Kidney (tissue), 14 donors: Measurements from ENCODE around the gene TRAF4. TPM values are rescaled to one million over a fixed set of nuclear protein-coding genes. Genes with fewer than 3 reads are reported as not detected.

Experiments used
- DNase-seq, 5 donors: peaks; one replicate each; pipeline ENCODE4 v3.0.0-alpha.2; 2013 to 2020
- FAIRE-seq: peaks from 2 replicates; lab custom pipeline; 2012; peaks lifted over from hg19 to GRCh38; lab: Jason Lieb, UNC
- H3K27ac ChIP-seq, 2 donors: one replicate each; pipeline ENCODE4 v1.7.0; 2013; ENCODE audit warnings: low read depth in 2 of 2, low read length in 2 of 2, inconsistent platforms in 1 of 2
- H3K27me3 ChIP-seq: one replicate; pipeline ENCODE4 v1.7.1; 2013; ENCODE audit warnings: low read length, inconsistent platforms; ENCODE audit not compliant: control insufficient read depth, insufficient read depth
- H3K36me3 ChIP-seq, 3 donors: one replicate each; pipeline versions ENCODE4 v1.7.0 to v1.7.1; 2013; ENCODE audit warnings: low read length in 3 of 3, control low read depth in 1 of 3, inconsistent platforms in 1 of 3; ENCODE audit not compliant: insufficient read depth in 3 of 3, control insufficient read depth in 2 of 3
- H3K4me1 ChIP-seq, 3 donors: one replicate each; pipeline versions ENCODE4 v1.7.0 to v1.7.1; 2013; ENCODE audit warnings: low read length in 3 of 3, inconsistent platforms in 1 of 3, low read depth in 1 of 3; ENCODE audit not compliant: control insufficient read depth in 2 of 3, insufficient read depth in 2 of 3
- H3K4me3 ChIP-seq, 3 donors: one replicate each; pipeline versions ENCODE4 v1.7.0 to v1.8.1; 2013; ENCODE audit warnings: low read length in 3 of 3, control low read depth in 1 of 3, inconsistent platforms in 1 of 3
- H3K9ac ChIP-seq, 3 donors: one replicate each; pipeline versions ENCODE4 v1.7.0 to v1.7.1; 2013; ENCODE audit warnings: low read length in 3 of 3, control low read depth in 1 of 3, inconsistent platforms in 1 of 3
- H3K9me3 ChIP-seq, 3 donors: one replicate each; pipeline versions ENCODE4 v1.7.0 to v1.7.1; 2013; ENCODE audit warnings: low read length in 3 of 3, control low read depth in 1 of 3, inconsistent platforms in 1 of 3; ENCODE audit not compliant: control insufficient read depth in 2 of 3, insufficient read depth in 1 of 3
- intact Hi-C: fragments of 100-400 bp; cut with DNase I; formaldehyde crosslinking; loops from one replicate; pipeline ENCODE4 v1.11.1; 2022
- polyA plus RNA-seq: library from polyadenylated mRNA; stranded (reverse); fragments of 350-450 nt; fragmentation: Illumina TruSeq; extraction: RNeasy Lipid Tissue Mini Kit (QIAGEN cat#74804); gene quantifications from one replicate; pipeline ENCODE4 v1.2.3, GENCODE V29; 2014; ENCODE audit warnings: low read depth, low replicate concordance; ENCODE audit not compliant: insufficient read depth
- total RNA-seq: library from RNA; stranded (reverse); fragmentation: NEBNext Ultra II Directional; extraction: Animal tissue kit (Norgen Biotek cat#: 25700); gene quantifications from one replicate; pipeline ENCODE4 v1.2.1, GENCODE V29; 2021
- TF ChIP-seq, protein P1 (sequence below): IDR thresholded peaks from 3 replicates; pipeline ENCODE4 v1.5.1; 2012; ENCODE audit warnings: mild to moderate bottlenecking, moderate library complexity, borderline replicate concordance; ENCODE audit not compliant: insufficient read depth; ENCODE audit errors: extremely low read depth
- donor health status: control.
- donor health status: control.
- donor health status: control.
- donor health status: control.
- donor health status: control.
- donor health status: DM: yes; HTN: yes; CAD: no.
- donor health status: Normal renal cell carcinoma (clear cell type).

The TRAF4 gene
- total and polyA plus RNA-seq, 2 donors from 2014 or later: 53.4 to 118 TPM

DNA sequence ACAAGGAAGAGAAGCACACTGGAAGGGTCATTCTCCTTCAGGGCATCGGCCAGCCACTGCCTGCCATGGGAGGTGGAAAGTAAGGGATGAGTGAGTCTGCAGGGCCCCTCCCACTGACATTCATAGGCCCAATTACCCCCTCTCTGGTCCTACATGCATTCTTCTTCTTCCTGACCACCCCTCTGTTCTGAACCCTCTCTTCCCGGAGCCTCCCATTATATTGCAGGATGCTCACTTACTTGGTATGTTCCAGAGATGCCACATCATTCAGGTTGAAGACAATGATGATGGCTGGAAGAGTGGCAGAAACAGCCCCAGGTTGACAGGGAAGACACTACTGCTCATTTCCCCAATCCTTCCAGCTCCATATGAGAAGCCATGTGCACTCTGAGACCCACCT is 28.6 kb upstream of the TRAF4 start:
- TF ChIP-seq, protein P1, sequence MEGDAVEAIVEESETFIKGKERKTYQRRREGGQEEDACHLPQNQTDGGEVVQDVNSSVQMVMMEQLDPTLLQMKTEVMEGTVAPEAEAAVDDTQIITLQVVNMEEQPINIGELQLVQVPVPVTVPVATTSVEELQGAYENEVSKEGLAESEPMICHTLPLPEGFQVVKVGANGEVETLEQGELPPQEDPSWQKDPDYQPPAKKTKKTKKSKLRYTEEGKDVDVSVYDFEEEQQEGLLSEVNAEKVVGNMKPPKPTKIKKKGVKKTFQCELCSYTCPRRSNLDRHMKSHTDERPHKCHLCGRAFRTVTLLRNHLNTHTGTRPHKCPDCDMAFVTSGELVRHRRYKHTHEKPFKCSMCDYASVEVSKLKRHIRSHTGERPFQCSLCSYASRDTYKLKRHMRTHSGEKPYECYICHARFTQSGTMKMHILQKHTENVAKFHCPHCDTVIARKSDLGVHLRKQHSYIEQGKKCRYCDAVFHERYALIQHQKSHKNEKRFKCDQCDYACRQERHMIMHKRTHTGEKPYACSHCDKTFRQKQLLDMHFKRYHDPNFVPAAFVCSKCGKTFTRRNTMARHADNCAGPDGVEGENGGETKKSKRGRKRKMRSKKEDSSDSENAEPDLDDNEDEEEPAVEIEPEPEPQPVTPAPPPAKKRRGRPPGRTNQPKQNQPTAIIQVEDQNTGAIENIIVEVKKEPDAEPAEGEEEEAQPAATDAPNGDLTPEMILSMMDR: no peak
- Histone ChIP-seq H3K27me3 (no peaks in the 10 kb centered on the region), H3K36me3 (peaks cover 0 to 15% (median 5%) of the 10 kb centered on the region in 3 donors), H3K9me3 (no peaks in the 10 kb centered on the region), H3K4me3 (no peak overlapping the region), H3K27ac (no peak overlapping the region), H3K4me1 (peaks cover 6 to 28% (median 11%) of the 10 kb centered on the region in 3 donors), H3K9ac (no peak overlapping the region)
- intact Hi-C loops: no loop called here
- FAIRE-seq (no peak), DNase-seq (no peak)

DNA sequence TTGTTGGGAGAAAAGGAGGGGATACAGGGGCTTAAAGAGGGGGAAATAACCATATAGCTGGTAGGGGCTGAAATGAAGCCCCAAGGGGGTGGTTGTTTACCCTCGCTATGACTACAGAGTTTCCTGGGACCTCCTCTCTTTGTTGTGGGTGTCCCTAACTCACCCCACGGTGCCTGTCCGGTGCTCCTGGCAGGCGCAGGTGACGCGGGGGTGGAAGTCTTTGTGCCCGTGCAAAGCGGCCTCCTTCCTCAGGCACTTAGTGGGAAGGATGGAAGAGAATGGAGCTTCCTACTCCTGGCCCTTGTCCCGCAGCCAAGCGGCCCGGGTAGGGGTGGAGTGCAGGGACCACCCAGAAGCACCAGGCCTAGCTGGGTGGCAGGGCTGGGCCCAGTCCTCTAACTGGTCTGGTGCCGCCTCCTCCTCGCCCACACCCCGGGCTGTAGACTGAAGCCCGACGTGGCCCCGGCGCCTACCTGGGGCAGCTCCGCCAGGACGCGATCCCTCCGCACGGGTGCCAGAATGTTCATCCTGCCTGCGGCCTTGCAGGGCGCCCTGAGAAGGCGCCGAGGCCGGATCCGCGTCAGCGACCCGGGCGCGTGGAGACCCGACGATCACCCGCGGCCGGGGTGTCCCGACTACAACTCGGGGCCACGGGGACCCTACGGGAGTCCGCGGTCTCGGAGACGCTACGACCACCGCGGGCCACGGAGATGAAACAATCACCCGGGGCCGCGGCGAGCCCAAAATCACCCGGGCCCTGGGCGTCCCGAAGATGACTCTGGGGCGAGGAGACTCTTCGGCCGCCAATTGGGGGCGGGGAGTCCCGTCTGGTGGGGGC is 26.9 kb upstream of the TRAF4 start:
- TF ChIP-seq, protein P1: no peak
- H3K27me3 ChIP-seq: no peaks in the 10 kb centered on the region
- H3K36me3 ChIP-seq: peaks cover 3 to 15% (median 10%) of the 10 kb centered on the region in 3 donors
- H3K9me3 ChIP-seq: no peaks in the 10 kb centered on the region
- peaks cover 6 to 37% (median 18%) of the 10 kb centered on the region in 3 donors for H3K4me1 ChIP-seq
- no peak for FAIRE-seq
- DNase-seq: peak; percentile 35 to 88 (median 68)
- peak overlapping the region; percentile 51 to 81 (median 66) for H3K4me3 ChIP-seq
- H3K27ac ChIP-seq: peak overlapping the region; percentile 85 to 89
- intact Hi-C loops: no loop called here
- H3K9ac ChIP-seq: peak overlapping the region; percentile 15 to 82 (median 61)

DNA sequence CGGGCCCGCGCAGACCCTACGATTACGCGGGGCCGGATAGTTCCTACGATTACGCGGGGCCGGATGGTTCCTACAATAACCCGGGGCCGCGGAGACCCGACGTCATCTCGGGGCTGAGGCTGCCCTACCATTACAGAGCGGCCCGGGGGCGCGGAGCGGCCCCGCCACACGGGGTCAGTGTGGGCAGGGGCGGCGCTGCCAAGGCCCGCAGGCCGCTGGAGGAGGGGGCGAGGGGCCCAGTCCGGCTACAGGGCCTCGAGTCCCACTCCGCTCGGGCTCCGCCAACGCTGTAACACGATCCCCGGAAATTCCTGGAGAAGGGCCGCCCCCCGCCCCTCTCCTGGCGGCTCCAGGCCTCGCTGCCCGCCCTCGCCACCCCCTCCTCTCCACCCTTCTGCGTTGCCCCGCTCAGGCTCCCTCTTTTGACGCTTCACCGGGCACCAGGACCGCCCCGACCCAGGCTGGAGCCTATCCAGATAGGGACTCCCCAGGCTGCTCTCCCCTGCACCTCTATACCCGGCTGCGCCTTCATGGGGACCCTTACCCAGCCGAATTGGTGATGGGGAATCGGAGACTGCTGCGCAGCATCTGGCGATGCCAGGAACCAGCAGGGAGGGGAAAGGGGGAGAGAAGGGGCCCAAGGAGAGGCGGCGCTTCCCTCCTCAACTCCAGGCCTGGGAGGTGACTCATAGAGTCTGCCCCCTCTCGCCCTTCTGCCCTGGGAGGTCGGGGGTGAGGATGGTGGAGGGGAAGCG is 26.1 kb upstream of the TRAF4 start, which contains the start of gene RAB34:
RAB34 (minus strand) TSS at position 291 of the 755 bp plus-strand sequence. CDS start 602 bp downstream, outside the sequence.
- Histone ChIP-seq H3K4me3 (peak within 1 kb of the TSS; percentile 66 to 81 (median 73)), H3K36me3 (peaks cover 3 to 22% (median 15%) of the 10 kb centered on the region in 3 donors), H3K4me1 (peaks cover 6 to 37% (median 18%) of the 10 kb centered on the region in 3 donors), H3K27ac (peak within 1 kb of the TSS; percentile 89 to 91), H3K9ac (peak within 1 kb of the TSS; percentile 27 to 82 (median 61)), H3K9me3 (no peaks in the 10 kb centered on the region), H3K27me3 (no peaks in the 10 kb centered on the region)
- intact Hi-C loops: no loop called here
- FAIRE-seq (no peak), DNase-seq (peak; percentile 95 to 98 (median 97))
- TF ChIP-seq, protein P1: peak; percentile 27
